GM12801 (cell line): ENCODE data around the gene IL13.

Experiments used
- TF ChIP-seq, protein P1 (sequence below): IDR thresholded peaks from one replicate; pipeline ENCODE4 v1.5.1; 2011; ENCODE audit warnings: control low read depth; ENCODE audit not compliant: insufficient read length; ENCODE audit errors: extremely low read depth

Gene IL13

GRCh38 chr5:132629230-132629944, 28.6 kb upstream of the IL13 start:
- TF ChIP-seq, protein P1, sequence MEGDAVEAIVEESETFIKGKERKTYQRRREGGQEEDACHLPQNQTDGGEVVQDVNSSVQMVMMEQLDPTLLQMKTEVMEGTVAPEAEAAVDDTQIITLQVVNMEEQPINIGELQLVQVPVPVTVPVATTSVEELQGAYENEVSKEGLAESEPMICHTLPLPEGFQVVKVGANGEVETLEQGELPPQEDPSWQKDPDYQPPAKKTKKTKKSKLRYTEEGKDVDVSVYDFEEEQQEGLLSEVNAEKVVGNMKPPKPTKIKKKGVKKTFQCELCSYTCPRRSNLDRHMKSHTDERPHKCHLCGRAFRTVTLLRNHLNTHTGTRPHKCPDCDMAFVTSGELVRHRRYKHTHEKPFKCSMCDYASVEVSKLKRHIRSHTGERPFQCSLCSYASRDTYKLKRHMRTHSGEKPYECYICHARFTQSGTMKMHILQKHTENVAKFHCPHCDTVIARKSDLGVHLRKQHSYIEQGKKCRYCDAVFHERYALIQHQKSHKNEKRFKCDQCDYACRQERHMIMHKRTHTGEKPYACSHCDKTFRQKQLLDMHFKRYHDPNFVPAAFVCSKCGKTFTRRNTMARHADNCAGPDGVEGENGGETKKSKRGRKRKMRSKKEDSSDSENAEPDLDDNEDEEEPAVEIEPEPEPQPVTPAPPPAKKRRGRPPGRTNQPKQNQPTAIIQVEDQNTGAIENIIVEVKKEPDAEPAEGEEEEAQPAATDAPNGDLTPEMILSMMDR, result no peak

DNA sequence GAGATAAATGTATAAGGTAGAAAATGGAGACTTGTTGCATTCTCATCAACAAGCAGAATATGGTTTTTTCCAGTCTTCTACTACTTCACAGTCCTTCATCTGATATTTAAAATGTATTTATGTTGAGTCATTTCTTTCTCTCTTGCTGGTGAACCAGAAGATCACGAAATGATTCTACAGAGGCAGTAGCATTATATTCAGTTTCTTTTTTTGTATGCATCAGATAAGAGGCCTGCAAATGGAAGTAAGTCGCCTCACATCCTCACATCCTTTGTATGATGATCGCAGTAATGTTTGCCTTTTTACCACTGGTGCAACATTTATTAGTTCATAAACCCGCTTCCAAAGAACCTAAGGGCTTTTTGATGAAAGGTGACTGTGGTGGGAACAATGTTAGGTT, 22.1 kb upstream of the IL13 start:
- TF ChIP-seq, protein P1, result no peak

DNA sequence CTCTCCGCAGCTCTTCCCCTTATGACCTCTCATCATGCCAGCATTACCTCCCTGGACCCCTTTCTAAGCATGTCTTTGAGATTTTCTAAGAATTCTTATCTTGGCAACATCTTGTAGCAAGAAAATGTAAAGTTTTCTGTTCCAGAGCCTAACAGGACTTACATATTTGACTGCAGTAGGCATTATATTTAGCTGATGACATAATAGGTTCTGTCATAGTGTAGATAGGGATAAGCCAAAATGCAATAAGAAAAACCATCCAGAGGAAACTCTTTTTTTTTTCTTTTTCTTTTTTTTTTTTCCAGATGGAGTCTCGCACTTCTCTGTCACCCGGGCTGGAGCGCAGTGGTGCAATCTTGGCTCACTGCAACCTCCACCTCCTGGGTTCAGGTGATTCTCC, 20.7 kb upstream of the IL13 start:
- TF ChIP-seq, protein P1, result no peak

- TF ChIP-seq, protein P1, result no peak
Observed at GRCh38 chr5:132639706-132640130, 18.3 kb upstream of the IL13 start.

- TF ChIP-seq, protein P1, result no peak
Observed at GRCh38 chr5:132640613-132641012, 17.4 kb upstream of the IL13 start.

DNA sequence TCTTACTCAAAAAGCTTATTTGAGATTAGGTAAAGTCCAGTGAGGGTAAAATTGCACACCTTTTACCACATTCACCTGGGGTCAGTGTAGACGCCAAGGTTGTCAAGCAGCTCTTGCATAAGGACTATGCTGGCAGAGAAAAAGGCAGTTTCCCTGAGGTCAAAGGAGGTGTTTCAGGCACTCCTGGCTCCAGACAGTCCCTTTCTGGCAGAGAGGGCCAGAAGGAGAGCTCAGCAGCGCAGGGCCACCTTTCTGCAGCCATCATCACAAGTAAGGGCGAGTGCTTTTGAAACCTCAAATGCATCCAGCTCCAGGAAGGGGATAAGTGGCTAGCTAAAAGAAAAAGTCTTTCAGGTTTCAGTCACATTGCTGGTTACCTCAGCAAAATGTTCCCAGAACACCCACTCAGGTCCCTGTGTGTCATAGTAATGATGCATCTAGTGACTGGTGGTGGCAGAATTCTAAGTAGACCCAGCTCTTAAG, 16.7 kb upstream of the IL13 start:
- TF ChIP-seq, protein P1, result no peak

GRCh38 chr5:132641841-132642240, 16.1 kb upstream of the IL13 start:
- TF ChIP-seq, protein P1, result no peak

DNA sequence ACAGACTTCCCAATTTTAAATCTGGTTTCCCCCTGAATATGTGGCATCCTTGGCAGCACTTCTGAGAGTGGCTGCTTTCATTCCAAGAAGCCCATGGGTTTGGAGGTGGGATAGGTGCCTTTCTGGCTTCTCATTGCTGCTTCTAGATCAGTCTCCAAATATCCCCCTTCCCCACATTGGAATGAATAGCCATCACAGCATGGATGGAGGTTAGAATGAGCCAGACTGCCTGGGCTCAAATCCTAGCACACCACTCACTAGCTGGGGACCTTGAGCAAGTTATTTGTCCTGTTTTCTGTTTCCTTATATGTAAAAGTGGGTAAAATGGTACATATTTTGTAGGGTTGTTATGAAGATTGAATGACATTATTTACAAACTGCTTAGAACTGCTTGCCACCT, 13.8 kb upstream of the IL13 start:
- TF ChIP-seq, protein P1, result no peak
